Activated CD4-positive, alpha-beta T cell treated with anti-CD3 and anti-CD28 coated beads for 36 hours (primary cell): ENCODE results near the gene DERL2. TPM values are rescaled to one million over a fixed set of nuclear protein-coding genes. Genes with fewer than 3 reads are reported as not detected.
A peak's percentile ranks its signal among the peaks of the same experiment; 100 is the strongest.

ENCODE experiments used
- ATAC-seq: fragments of 200-7000 bp; cut with Tn5 transposase; one replicate; pipeline ENCODE4 v1.10.0; 2021; ENCODE audit warnings: mild to moderate bottlenecking, moderate library complexity
- CTCF ChIA-PET: fragments of 350-600 bp; sonication (Branson Sonifier 250); formaldehyde crosslinking; loops from one replicate; lab custom pipeline; 2021; ENCODE audit warnings: antibody characterized with exemption; lab: Charles Lee
- POLR2A ChIA-PET: fragments of 350-600 bp; sonication (Branson Sonifier 250); formaldehyde crosslinking; loops from one replicate; lab custom pipeline; 2021; ENCODE audit warnings: antibody characterized with exemption, inconsistent platforms; lab: Charles Lee
- DNase-seq: peaks from one replicate; pipeline ENCODE4 v3.0.0-alpha.2; 2020
- H3K27ac Mint-ChIP-seq: one replicate; pipeline ENCODE4 v1.8.0; 2021; ENCODE audit warnings: mixed read lengths
- H3K27me3 Mint-ChIP-seq: one replicate; pipeline ENCODE4 v1.8.0; 2021; ENCODE audit warnings: mixed read lengths
- H3K36me3 Mint-ChIP-seq: one replicate; pipeline ENCODE4 v1.8.0; 2021; ENCODE audit warnings: low read depth, mixed read lengths
- H3K4me1 Mint-ChIP-seq: one replicate; pipeline ENCODE4 v1.8.0; 2021; ENCODE audit warnings: mixed read lengths
- H3K4me3 Mint-ChIP-seq: one replicate; pipeline ENCODE4 v1.8.0; 2021; ENCODE audit warnings: mild to moderate bottlenecking, moderate library complexity, mixed read lengths
- H3K9me3 Mint-ChIP-seq: one replicate; pipeline ENCODE4 v1.8.0; 2021; ENCODE audit warnings: low read depth, mixed read lengths
- intact Hi-C, 2 experiments: fragments of 100-400 bp; cut with DNase I in 1 of 2; cut with micrococcal nuclease in 1 of 2; formaldehyde crosslinking; loops; one replicate each; pipeline versions ENCODE4 v1.14.2 to v1.15.1; 2022 to 2024; cut with DNase I, micrococcal nuclease
- total RNA-seq, 2 experiments: library from RNA; stranded (reverse); gene quantifications; one replicate each; pipeline ENCODE4 v1.2.3, GENCODE V29; 2021

DERL2 gene
- total RNA-seq = 10 to 100 TPM; 47.7 to 54.9 TPM

GRCh38 chr17:5485270-5486205 lies at the start of gene DERL2:
TSS of gene DERL2 (minus strand) at chr17:5486178. CDS start at chr17:5486161, 17 bp downstream.
- Mint-ChIP-seq H3K27ac (peak within 1 kb of the TSS; percentile 98), H3K27me3 (no peaks in the 10 kb centered on the region), H3K4me1 (peaks cover 50% of the 10 kb centered on the region), H3K4me3 (peak within 1 kb of the TSS; percentile 96), H3K9me3 (no peaks in the 10 kb centered on the region), H3K36me3 (peaks cover 56% of the 10 kb centered on the region)
- DNase-seq = no peak
- intact Hi-C loops = loop anchor here (1.0 to 10.0 kb wide), 21 partner anchors 16 to 1754 kb away; partner anchors contain the start of genes C1QBP (in 2 of the 2), NLRP1 (in 2 of the 2), NUP88 (in 2 of the 2) and C17orf100 (in 1 of the 2)
- ATAC-seq = peak; percentile 8
- ChIA-PET CTCF (interaction anchor here (0.6 to 2.2 kb wide), 10 partner anchors 9 to 956 kb away, joined by 3 to 14 read pairs (median 3); partner anchors contain the start of genes C1QBP and DHX33), POLR2A (interaction anchor here (0.5 to 1.7 kb wide), 13 partner anchors 11 to 1550 kb away, joined by 3 to 9 read pairs (median 5); partner anchors contain the start of genes DHX33, NUP88, RPAIN and SLC16A13)

- Mint-ChIP-seq H3K36me3 (peaks cover 19% of the 10 kb centered on the region), H3K4me3 (no peak overlapping the region), H3K27me3 (no peaks in the 10 kb centered on the region), H3K27ac (no peak overlapping the region), H3K4me1 (no peaks in the 10 kb centered on the region), H3K9me3 (no peaks in the 10 kb centered on the region)
- POLR2A ChIA-PET = no interaction called here
- intact Hi-C loops = no loop called here
- ATAC-seq (no peak), DNase-seq (no peak)
- CTCF ChIA-PET = interaction anchor here (0.6 kb wide), 1 partner anchor 128 kb away, joined by 3 read pairs; no protein-coding TSS in a partner anchor
Observed at GRCh38 chr17:5535436-5535835, 49.5 kb upstream of the DERL2 start.

DNA sequence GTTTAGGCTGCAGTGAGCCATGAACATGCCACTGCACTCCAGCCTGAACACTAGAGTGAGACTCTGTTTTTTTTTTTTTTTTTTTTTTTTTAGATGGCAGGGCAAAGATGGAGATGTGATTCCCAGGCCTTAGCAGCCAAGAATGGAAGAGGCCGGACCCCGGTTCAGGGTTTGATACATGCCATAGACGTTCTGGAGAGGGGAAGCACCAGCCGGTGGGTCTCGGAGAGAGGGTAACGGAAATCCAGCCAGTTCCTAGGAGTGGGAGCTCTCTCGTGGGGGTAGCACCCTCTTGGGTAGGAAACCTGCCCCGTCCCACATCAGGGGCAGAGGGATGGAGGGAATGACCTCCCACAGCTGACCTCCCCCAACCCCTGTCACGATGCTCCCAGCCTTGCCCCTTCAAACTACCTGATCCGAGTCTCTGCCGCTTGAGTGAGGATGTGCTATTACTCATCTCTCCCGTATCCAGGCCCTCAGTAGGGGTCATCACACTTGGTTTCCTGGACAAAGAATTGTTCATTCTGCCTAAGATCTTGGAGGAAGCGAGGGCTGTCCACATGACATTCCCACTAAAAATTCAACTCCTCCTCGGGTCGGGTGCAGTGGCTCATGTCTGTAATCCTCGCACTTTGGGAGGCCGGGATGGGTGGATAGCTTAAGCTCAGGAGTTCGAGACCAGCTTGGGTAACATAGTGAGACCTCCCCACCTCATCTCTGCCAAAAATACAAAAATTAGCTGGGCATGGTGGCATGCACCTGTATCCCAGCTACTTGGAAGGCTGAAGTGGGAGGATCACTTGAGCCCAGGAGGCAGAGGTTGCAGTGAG lies 47.7 kb upstream of the DERL2 start:
- no peak overlapping the region for H3K27ac Mint-ChIP-seq

DNA sequence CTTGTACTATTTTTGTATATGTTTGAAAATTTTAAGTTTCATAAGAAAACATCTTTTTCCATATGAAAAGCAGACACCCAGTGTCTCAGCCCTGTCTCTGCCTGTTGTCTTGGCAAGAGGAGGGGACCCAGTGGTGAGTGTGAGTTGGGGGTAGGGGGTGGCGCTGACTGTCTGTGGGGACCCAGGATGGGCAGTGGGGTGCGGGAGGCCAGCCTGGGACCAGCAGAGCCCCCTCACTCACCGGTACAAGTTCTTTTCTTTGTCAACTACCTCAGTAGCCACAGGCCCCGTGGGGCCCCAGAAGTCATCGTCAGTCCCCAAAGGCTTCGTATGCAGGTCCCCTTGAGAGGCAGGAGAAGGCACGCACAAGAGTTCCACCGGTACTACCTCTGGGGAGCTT lies 46.6 kb upstream of the DERL2 start:
- Mint-ChIP-seq H3K9me3 (no peaks in the 10 kb centered on the region), H3K27ac (no peak overlapping the region), H3K4me3 (no peak overlapping the region), H3K36me3 (peaks cover 20% of the 10 kb centered on the region), H3K27me3 (no peaks in the 10 kb centered on the region), H3K4me1 (no peaks in the 10 kb centered on the region)
- ATAC-seq = no peak
- CTCF ChIA-PET = interaction anchor here (0.7 kb wide), 1 partner anchor 313 kb away, joined by 3 read pairs; no protein-coding TSS in a partner anchor
- intact Hi-C loops = no loop called here
- POLR2A ChIA-PET = no interaction called here
- DNase-seq = no peak

More for the DNA sequence above, 47.7 kb upstream of the DERL2 start:
- no peak overlapping the region for H3K4me3 Mint-ChIP-seq
- no peaks in the 10 kb centered on the region for H3K4me1 Mint-ChIP-seq
- no peaks in the 10 kb centered on the region for H3K9me3 Mint-ChIP-seq
- H3K36me3 Mint-ChIP-seq = peaks cover 21% of the 10 kb centered on the region
- H3K27me3 Mint-ChIP-seq = no peaks in the 10 kb centered on the region
- CTCF ChIA-PET = no interaction called here
- intact Hi-C loops = no loop called here
- no peak for DNase-seq
- POLR2A ChIA-PET = interaction anchor here (0.8 kb wide), 1 partner anchor 11 kb away, joined by 4 read pairs; no protein-coding TSS in a partner anchor
- no peak for ATAC-seq

- Mint-ChIP-seq H3K9me3 (no peaks in the 10 kb centered on the region), H3K4me1 (peaks cover 14% of the 10 kb centered on the region), H3K4me3 (no peak overlapping the region), H3K27ac (no peak overlapping the region), H3K36me3 (peaks cover 26% of the 10 kb centered on the region), H3K27me3 (no peaks in the 10 kb centered on the region)
- intact Hi-C loops = no loop called here
- DNase-seq (no peak), ATAC-seq (no peak)
- ChIA-PET CTCF (interaction anchor here (1.0 kb wide), 1 partner anchor 25 kb away, joined by 3 read pairs; no protein-coding TSS in a partner anchor), POLR2A (no interaction called here)
Observed at GRCh38 chr17:5531085-5531418, 45.1 kb upstream of the DERL2 start.

- Mint-ChIP-seq H3K4me1 (peaks cover 15% of the 10 kb centered on the region), H3K9me3 (no peaks in the 10 kb centered on the region), H3K27ac (no peak overlapping the region), H3K4me3 (no peak overlapping the region), H3K36me3 (peaks cover 28% of the 10 kb centered on the region), H3K27me3 (no peaks in the 10 kb centered on the region)
- ATAC-seq (no peak), DNase-seq (no peak)
- CTCF ChIA-PET = interaction anchor here (1.0 kb wide), 1 partner anchor 24 kb away, joined by 3 read pairs; no protein-coding TSS in a partner anchor
- intact Hi-C loops = no loop called here
- POLR2A ChIA-PET = no interaction called here
Observed at GRCh38 chr17:5530265-5531084, 44.5 kb upstream of the DERL2 start.

GRCh38 chr17:5527601-5528250 lies 41.7 kb upstream of the DERL2 start:
- ChIA-PET CTCF (interaction anchor here (0.6 kb wide), 2 partner anchors 54 to 541 kb away, joined by 3 read pairs; no protein-coding TSS in a partner anchor), POLR2A (interaction anchor here (0.6 to 0.8 kb wide), 2 partner anchors 29 to 59 kb away, joined by 4 read pairs; partner anchors contain the start of gene DHX33)
- intact Hi-C loops = loop anchor here (1.0 to 2.0 kb wide), 2 partner anchors 41 to 108 kb away; partner anchors contain the start of genes DERL2 (in 1 of the 2), MIS12 (in 1 of the 2) and NUP88 (in 1 of the 2)
- Mint-ChIP-seq H3K4me1 (peaks cover 15% of the 10 kb centered on the region), H3K27ac (peak overlapping the region; percentile 88), H3K27me3 (no peaks in the 10 kb centered on the region), H3K9me3 (no peaks in the 10 kb centered on the region), H3K36me3 (peaks cover 33% of the 10 kb centered on the region), H3K4me3 (no peak overlapping the region)
- no peak for DNase-seq
- ATAC-seq = no peak

DNA sequence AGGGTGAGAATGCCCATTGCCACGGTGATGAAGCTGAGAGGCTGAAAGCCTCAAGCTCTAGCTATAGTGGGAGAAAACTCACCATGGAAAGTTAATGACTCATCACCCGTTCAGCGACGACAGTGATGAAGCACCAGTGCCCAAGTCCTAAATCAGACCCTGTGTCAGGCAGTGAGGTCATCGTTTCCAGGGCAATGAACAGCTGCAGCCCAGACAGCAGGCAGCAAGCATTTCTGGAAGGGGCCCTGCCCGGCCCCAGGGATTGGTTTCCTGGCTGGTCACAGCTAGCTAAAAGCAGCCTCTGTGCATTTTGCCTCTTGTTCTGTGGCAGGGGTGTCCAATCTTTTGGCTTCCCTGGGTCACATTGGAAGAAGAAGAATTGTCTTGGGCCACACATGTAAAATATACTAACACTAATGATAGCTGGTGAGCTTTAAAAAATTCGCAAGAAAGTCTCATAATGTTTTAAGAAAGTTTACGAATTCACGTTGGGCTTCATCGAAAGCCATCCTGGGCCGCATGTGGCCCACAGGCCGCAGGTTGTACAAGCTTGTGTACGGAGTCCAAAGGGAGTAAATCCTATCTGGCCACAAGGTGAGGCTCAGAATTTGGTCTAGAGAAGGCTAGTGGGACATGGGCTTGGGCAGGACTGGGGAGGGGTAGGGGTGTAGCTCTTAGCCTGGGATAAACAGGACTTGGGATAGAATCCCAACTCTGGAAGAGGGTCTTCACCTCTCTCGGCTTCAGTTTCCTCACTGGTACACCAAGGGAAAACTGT lies 41.0 kb upstream of the DERL2 start:
- CTCF ChIA-PET = interaction anchor here (0.6 kb wide), 1 partner anchor 542 kb away, joined by 3 read pairs; no protein-coding TSS in a partner anchor
- POLR2A ChIA-PET = interaction anchor here (0.5 to 1.1 kb wide), 2 partner anchors 25 to 41 kb away, joined by 3 to 6 read pairs; partner anchors contain the start of genes DERL2 and MIS12
- Mint-ChIP-seq H3K4me1 (peaks cover 15% of the 10 kb centered on the region), H3K9me3 (no peaks in the 10 kb centered on the region), H3K36me3 (peaks cover 35% of the 10 kb centered on the region), H3K27ac (peak overlapping the region; percentile 88), H3K27me3 (no peaks in the 10 kb centered on the region), H3K4me3 (no peak overlapping the region)
- peak; percentile 98 for ATAC-seq
- intact Hi-C loops = loop anchor here (1.0 to 2.0 kb wide), 3 partner anchors 40 to 108 kb away; partner anchors contain the start of genes DERL2 (in 2 of the 2), MIS12 (in 2 of the 2) and NUP88 (in 1 of the 2)
- DNase-seq = peak; percentile 88

- peaks cover 15% of the 10 kb centered on the region for H3K4me1 Mint-ChIP-seq
- no peak for DNase-seq
- H3K27ac Mint-ChIP-seq = no peak overlapping the region
- no peak overlapping the region for H3K4me3 Mint-ChIP-seq
- CTCF ChIA-PET = no interaction called here
- no peaks in the 10 kb centered on the region for H3K27me3 Mint-ChIP-seq
- ATAC-seq = no peak
- no peaks in the 10 kb centered on the region for H3K9me3 Mint-ChIP-seq
- H3K36me3 Mint-ChIP-seq = peaks cover 23% of the 10 kb centered on the region
- intact Hi-C loops = no loop called here
- POLR2A ChIA-PET = interaction anchor here (0.7 kb wide), 1 partner anchor 10 kb away, joined by 4 read pairs; no protein-coding TSS in a partner anchor
Observed at GRCh38 chr17:5523249-5523648, 37.3 kb upstream of the DERL2 start.
